Endothelial cell of hepatic sinusoid (primary cell): Measurements from ENCODE around the gene CEP41.
"Not testable (repeated sequence)": the region's sequence is repeated elsewhere in the genome, so short reads cannot be mapped to it uniquely, and the experiment has no call there.

Source experiments
- in situ Hi-C: cut with HindIII; loops from 2 replicates; pipeline ENCODE4 v1.10.0; 2017; ENCODE audit warnings: low sequenced_read_pairs

The CEP41 gene

DNA sequence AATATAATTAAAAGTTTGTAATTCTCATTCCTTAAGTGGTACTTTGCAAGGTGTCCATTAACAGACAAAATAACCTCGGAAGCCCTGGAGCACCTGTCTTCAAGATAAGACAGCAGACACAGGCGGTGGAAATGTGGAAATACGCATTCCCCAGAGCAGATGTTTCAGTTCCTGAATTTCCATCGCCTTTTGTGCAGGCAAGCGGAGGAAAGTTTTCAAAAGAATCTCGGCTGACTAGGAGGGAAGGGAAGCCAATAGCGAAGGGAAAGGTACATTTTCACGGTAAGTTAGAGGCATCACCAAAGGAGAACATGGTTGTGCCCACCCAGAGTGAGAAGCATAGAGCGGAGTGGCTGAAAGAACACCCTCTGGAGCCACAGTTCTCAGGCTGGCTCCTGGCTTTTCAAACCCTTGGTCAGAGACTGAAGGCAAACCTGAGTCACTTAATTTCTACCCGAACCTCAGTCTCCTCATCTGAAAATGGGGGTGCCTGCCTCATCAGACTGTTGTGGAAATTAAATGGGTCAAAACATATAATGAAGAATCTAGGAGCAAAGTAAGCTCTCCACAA lies 46.9 kb downstream of the CEP41 start:
- in situ Hi-C loops = no loop called here

DNA sequence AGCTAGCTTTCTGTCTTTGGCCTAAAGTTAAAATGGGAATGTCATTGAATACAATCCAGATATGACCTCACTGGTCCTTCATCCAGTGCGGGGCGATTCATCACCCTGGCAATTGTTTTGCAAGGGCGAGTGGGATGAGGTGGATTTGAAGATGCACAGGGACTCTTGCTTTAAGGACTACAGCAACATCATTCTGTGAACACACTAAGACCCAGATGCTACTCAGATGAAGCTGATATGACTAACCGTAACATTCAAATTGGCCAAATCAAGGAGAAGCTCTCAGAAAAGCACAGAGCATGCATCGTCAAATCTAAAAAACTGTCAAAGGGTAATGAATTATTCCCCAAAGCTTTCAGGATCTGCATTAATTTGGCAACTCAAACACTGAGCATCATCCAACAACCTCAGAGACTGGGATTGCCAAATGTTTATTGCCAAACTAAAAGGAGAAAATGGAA lies 47.7 kb downstream of the CEP41 start:
- in situ Hi-C loops = no loop called here

DNA sequence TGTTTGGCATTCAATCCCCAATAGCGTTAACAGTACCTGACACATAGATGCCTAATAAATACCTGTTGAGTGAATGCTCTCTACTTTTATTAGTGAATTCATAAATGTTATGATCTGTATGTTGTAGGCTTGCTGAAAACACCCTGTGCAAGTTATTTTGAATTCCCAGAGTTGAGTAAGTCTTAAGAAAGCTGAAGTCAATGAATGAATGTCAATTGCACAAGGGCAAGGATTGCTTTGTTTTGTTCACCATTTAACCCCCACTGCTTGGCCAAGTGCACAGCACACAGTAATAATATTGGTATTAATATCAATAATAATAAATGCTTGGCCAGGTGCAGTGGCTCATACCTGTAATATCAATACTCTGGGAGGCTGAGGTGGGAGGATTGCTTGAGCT lies 50.3 kb downstream of the CEP41 start:
- in situ Hi-C loops = no loop called here

DNA sequence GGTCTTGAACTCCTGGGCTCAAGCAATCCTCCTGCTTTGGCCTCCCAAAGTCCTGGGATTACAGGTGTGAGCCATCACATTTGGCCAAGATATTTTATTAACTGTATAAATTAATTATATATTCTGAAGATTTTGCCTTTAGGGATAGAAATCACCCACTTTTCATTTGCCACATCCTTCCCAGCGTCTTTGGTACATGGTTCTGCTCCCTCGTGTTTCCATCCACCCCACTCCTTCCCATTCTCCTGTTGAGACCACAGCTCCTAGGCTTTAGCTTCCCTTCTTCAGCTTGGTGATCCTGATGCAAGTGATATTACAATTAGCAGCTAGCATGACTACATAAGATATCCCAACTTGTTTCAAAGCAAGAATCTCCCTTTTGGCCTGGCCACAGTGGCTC lies 52.1 kb downstream of the CEP41 start:
- in situ Hi-C loops = no loop called here

DNA sequence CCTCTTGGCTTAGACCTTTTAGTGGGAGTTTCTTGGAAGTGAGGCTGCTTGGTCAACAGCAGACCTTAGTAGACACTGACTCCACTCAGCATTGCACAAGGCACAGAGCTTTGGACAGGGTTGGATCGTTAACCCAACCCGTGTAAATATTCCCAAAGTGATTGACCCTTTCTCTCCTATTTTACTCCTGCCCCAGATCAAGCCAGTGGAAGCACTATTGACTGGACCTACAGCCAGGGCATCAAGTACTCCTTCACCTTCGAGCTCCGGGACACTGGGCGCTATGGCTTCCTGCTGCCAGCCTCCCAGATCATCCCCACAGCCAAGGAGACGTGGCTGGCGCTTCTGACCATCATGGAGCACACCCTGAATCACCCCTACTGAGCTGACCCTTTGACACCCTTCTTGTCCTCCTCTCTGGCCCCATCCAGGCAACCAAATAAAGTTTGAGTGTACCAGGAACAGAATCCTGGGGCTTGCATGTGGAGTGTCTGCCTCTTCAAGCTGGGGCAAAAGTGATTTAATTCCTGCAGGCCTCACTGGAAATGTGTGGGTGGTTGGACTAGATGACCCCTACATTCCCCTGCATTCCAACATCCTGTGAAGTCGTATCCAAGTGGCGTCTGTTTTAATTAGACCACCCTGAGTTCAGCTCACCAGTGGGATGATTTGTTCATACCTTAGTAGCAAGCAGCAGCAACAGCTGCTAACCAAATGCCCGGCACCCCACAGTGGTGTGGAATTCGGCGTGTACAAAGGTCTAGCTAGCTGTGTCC lies 53.0 kb downstream of the CEP41 start:
- in situ Hi-C loops = no loop called here

DNA sequence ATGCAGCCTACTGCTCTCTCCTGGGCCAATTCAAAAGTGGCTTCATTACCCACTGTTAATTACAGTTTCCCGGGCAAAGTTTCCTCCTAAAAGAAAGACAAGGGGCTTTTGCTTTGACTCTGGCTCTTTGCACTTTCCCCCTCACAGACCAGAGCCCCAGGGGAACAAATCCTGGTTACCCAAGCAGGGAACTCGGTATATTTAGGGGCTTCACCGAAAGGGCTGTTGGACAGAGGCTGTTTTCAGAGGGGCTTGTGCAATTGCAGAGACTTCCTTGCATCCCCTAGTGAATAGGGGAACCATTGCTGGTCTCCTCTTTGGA lies 53.5 kb downstream of the CEP41 start:
- in situ Hi-C loops = no loop called here

DNA sequence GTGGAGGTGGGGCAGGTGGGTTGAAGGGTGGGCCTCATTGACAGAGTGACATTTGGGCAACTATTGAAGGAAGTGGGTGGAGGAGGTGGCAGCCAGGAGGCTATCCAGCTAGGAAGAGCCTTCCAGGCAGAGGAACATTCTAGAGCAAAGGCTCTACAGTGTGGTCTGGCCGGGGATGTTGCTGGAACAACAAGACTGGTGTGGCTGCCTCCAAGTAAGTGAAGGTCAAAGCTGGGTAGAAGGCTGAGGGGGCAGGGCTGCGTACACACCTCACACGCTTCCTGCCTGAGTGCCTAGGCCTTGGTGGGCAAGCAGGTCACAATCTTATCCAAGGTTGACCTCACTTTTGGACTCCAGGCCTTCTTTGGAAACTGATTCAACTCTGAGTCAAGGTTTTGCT lies 53.9 kb downstream of the CEP41 start:
- in situ Hi-C loops = no loop called here

DNA sequence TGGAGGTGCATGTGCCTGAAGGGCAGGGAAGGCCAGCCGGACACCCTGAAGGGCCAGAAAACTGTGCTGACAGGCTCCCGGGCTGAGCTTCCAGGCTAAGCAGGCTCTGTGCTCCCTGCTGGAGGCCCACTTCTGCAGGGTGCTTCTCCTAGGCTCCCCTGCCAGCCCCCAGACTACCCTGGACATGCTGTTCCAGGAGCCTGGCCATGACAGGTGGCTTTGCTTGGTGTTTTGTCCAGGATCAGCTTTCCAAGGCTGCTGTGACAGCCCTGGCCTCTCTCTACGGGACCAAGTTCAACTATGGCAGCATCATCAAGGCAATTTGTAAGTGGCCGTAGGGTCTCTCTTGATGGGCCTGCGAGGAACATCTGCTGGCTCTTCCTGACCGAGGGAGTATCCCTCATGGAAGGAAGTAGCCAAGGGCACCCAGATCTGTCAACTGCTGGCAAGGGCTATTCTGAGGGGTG lies 55.2 kb downstream of the CEP41 start:
- in situ Hi-C loops = no loop called here

DNA sequence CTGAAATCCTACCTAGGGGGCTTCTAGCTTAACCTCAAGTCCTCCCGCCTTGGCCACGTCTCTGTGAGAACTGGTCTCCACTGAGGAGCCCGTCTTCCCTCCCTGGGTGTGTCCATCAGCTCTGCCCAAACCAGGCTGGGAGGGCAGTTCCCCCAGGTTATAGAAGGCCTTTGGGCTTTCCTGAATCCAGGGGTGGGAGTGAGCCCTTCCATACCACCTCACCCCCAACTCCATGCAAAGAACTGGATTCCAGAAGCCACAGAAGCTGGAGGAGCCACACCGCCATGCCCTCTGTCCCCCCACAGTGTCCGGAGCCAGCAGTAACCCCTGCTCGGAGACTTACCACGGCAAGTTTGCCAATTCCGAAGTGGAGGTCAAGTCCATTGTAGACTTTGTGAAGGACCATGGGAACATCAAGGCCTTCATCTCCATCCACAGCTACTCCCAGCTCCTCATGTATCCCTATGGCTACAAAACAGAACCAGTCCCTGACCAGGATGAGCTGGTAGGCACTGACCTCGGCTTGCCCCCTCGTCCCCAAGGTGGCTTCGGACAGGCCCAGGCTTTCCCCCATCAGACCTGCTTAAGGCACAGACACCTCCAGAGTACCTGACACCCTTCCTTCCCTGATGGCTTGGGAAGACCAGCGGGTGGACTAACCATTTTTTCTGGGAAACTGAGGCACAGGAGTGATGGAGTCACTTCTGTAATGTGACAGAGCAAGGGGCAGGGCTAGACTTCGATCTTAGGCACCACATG lies 55.8 kb downstream of the CEP41 start:
- in situ Hi-C loops = no loop called here

DNA sequence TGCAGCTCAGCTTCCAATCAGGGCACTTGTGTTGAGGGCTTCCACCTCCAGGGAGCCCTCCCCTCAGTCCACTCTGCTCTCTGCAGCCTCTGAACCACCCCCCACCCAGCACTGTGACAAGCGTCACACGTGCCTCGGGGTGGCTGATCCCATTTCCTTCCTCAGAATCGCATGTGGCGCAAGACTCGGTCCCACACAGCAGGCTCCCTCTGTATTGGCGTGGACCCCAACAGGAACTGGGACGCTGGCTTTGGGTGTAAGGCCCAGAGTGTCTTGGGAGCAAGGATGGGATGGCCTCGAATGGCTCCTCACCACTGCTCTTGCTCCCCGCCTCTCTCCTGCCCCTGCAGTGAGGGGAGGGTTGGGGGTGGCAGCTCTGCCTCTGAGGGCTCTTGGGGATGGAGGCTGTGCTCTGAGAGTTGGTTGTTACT lies 56.4 kb downstream of the CEP41 start:
- in situ Hi-C loops = no loop called here

DNA sequence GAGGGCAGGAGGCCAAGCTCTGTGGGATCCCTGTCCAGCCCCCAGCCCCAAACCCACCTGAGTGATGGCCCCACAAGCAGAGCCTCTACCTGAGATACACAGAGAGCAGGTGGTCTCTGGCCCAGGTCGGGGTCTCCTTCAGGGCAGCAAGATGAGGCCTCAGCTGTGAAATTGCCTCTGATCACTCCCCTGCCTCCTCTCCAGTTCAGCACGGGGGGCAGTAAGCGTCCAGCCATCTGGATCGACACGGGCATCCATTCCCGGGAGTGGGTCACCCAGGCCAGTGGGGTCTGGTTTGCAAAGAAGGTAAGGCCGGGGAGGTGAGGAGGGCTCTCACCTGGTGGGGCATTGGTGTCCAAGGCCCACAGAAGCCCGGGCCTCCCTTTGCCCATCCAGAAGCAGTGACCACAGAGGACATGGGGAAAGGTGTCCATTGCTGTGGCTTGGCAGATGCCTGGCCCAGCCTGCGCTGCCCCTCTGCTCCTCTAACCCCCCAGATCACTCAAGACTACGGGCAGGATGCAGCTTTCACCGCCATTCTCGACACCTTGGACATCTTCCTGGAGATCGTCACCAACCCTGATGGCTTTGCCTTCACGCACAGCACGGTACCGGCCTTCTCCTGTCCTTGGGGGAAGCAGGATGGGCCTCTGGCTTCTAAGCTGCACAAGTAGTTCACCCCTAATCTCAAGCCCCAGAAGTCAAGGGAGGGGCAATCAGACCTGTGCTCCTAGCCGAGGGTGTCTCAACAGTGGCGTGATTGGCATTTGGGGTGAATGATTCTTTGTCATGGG lies 57.4 kb downstream of the CEP41 start:
- in situ Hi-C loops = no loop called here

DNA sequence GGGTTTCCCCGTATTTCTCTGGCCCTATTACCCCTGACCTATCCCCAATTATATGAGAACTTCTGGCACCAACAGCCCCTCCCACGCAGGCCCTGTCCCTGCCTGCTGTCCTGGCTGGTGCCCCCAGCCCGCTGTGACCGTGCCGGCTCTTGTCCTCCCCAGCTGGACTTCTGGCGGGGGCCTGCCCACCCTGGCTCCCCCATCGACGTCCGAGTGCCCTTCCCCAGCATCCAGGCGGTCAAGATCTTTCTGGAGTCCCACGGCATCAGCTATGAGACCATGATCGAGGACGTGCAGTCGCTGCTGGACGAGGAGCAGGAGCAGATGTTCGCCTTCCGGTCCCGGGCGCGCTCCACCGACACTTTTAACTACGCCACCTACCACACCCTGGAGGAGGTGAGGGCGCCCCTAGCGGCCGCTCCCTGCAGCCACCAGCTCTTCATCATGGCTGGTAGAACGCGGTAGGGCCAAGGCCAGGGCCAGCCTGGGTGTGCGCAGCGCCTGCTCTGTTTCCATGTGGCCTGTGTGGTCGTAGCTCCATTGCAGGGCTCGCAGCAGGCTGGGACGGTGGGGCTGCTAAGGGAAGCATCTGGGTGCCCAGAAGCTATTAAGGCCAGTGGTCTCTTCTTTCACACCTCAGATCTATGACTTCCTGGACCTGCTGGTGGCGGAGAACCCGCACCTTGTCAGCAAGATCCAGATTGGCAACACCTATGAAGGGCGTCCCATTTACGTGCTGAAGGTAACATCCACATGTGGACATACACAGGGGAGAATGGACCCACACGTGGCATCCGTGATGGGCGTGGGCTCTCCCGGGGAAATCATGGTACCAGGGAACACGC lies 59.1 kb downstream of the CEP41 start:
- in situ Hi-C loops = no loop called here

DNA sequence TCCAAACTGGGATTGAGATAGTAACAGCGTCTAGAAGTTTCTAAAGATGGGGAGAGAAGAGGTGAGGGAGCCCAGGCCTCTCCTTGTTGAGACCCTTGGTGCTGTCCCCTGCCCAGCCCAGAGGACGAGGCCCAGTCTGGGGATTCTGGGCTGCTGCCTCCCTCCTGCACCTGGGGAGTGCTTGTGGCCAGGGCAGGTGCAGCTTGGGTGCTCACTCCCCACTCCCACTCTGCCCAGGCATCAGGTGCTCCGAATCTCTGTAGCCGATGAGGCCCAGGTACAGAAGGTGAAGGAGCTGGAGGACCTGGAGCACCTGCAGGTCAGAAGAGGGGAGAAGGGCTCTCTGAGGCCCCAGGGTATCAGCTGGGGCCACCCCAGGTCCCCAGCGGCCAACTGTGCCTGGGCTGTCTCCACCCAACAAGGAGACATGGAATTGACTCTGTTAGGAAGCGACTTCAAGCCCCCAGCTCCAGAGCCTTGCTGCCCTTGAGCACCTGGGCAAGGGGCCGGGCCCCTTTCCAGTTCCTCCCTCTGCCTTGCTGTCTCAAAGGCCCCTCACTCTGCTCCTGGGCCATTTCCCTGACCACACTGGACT lies 59.9 kb downstream of the CEP41 start:
- in situ Hi-C loops = no loop called here

DNA sequence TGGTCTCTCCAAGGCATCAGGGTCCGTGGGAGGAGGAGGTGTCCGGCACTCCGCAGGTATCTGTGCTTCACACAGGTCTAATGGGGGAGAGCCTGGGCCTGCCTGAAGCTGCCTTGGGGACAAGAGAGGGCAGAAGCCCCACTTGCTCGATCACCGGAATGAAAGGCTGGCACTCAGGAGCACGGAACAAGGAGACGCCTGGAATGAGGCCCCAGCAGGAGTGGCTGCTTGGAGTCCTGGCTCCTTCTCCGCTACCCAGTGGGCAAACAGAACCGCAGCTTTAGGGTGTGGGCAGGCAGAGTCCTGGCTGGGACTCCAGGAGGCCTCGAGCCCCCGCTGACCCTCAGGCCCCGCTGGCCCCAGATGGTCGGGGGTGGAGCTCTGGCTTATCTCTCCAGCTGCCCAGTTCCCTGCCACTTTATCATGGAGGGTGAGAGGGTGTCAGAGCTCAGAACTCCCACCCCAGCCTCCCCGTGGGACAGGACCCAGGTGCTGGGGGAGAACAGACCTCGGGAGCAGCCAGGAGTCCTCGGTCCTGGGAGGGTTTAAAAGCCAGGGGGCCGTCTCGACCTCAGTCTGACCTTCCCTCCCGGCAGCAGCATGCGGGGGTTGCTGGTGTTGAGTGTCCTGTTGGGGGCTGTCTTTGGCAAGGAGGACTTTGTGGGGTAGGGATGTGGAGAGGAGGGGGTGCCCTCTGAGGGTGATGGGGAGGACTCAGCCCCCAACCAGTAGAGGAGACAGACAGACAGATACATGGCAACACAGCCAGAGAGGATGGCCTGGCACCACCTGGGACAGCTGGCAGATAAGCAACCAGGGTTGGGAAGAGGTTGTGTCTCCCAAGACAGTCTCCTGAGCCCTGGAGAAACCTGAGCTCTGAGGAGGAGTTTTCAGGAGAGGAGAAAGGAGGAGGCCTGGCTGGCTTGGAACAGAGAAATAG lies 60.6 kb downstream of the CEP41 start, which contains the start of gene CPA1:
CPA1 (plus strand) TSS at position 574 of the 940 bp plus-strand sequence; CDS start at position 601, 27 bp downstream.
- in situ Hi-C loops = no loop called here

DNA sequence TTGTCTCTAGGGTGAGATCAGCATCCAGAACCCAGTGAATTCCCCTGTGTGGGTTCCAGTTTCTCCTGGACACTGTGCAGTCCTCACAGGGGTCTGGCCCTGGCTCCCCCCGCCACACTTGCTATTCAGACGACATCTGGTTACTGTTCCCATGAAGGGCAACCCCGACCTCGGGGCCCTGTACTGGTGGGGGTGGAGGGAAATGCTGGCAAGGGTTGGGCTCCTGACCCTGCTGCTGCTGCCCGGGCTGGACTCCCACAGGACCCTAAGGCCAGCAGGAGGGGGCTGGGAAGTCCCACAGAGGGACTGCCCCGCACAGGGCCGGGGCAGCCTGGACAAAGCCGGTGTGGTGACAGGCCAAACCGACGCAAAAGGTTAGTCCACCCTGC lies 61.3 kb downstream of the CEP41 start:
- in situ Hi-C loops = no loop called here

DNA sequence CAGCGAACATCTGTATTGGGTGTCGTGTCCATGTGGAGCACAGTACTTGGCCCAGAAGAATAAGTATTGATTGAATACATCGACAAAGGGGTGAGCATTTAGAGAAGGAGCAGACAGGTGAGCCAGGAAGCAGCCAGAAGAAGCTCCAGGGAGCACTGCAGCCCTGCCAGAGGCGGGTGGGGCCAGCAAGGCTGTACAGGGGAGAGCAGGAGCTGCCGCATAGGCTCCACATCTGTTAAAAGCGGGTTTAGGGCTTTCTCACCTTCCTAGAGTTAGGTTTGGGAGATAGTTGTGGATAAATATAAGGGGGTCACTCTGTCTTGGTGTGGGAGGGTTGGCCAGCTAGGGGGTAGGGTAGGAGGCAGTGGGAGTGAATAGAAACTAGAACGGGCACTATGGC lies 61.8 kb downstream of the CEP41 start:
- in situ Hi-C loops = no loop called here

DNA sequence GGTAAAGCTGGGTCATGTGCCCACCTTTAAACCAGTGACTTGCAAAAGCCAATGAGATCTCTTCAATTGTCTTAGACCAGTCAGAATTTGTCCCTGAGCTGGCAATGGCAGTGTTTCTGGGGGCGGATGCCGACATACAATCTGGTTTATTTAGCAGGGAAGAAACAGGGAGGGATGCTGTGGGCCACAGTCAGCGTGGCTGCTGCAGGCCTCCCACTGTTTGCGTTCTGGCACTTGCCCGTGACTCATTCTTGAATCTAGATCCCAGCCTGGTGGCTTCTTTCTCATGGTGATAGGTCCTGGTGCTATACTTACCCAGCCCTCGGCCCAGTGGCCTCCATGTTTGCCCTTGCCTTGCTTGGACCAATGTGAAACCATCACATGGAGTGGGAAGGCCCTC lies 63.6 kb downstream of the CEP41 start:
- in situ Hi-C loops = no loop called here

DNA sequence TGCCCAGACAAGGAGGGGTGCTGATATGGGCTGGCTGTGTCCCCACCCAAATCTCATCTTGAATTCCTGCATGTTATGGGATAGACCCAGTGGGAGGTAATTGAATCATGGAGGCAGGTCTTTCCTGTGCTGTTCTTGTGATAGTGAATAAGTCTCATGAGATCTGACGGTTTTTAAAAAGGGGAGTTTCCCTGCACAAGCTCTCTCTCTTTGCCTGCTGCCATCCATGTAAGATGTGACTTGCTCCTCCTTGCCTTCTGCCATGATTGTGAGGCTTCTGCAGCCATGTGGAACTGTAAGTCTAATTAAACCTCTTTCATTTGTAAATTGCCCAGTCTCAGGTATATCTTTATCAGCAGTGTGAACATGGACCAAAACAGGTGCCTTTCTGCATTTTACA lies 64.4 kb downstream of the CEP41 start:
- in situ Hi-C loops = not testable (repeated sequence)

DNA sequence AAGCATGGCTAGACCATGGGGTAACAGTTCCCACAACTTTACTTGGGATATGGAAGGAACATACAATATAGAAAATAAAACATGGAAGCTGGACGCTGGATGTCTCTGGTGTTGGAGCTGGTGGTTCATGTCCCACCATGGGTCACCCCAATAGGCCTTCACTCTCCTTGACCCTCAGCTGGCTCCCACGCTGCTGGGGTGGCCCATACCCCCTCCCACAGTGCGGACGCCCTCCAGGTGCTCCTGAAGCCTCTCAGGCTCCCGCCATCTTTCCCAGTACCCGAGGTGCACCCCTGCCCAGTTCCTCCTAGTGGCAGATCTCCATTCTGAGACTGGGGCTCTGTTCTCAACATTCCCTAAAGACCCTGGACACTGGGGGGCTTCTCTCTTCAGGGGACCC lies 66.3 kb downstream of the CEP41 start:
- in situ Hi-C loops = no loop called here
